Measurements from ENCODE around the gene MCM7. TPM values are rescaled to one million over a fixed set of nuclear protein-coding genes. Genes with fewer than 3 reads are reported as not detected.
A peak's percentile ranks its signal among the peaks of the same experiment; 100 is the strongest.

MCM7 gene
- total RNA-seq, 2 donors from 2014 or later, result 17.6 to 23.6 TPM

GRCh38 chr7:100126239-100126930 lies 25.2 kb upstream of the MCM7 start:
- TF ChIP-seq, protein P1, sequence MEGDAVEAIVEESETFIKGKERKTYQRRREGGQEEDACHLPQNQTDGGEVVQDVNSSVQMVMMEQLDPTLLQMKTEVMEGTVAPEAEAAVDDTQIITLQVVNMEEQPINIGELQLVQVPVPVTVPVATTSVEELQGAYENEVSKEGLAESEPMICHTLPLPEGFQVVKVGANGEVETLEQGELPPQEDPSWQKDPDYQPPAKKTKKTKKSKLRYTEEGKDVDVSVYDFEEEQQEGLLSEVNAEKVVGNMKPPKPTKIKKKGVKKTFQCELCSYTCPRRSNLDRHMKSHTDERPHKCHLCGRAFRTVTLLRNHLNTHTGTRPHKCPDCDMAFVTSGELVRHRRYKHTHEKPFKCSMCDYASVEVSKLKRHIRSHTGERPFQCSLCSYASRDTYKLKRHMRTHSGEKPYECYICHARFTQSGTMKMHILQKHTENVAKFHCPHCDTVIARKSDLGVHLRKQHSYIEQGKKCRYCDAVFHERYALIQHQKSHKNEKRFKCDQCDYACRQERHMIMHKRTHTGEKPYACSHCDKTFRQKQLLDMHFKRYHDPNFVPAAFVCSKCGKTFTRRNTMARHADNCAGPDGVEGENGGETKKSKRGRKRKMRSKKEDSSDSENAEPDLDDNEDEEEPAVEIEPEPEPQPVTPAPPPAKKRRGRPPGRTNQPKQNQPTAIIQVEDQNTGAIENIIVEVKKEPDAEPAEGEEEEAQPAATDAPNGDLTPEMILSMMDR (IDR thresholded peaks at IDR 0.05), result no peak
- Histone ChIP-seq H3K36me3 (no peaks in the 10 kb centered on the region), H3K4me1 (ENCODE audit: control insufficient read depth in 1 of 2, low read depth in 2 of 2) (peaks cover 11 to 36% of the 10 kb centered on the region in 2 donors), H3K9me3 (no peaks in the 10 kb centered on the region), H3K4me3 (peak overlapping the region; percentile 97), H3K27ac (peak overlapping the region; percentile 96 to 98), H3K27me3 (replicated peaks; ENCODE audit: insufficient read depth) (no peaks in the 10 kb centered on the region)
- ATAC-seq (ENCODE audit: insufficient number of reproducible peaks, low FRiP score, low read depth) (no peak), DNase-seq (ENCODE audit: low spot score) (no peak)

GRCh38 chr7:100124301-100125230 lies 23.4 kb upstream of the MCM7 start:
- Histone ChIP-seq H3K27me3 (replicated peaks; ENCODE audit: insufficient read depth) (no peaks in the 10 kb centered on the region), H3K4me3 (no peak overlapping the region), H3K4me1 (ENCODE audit: control insufficient read depth in 1 of 2, low read depth in 2 of 2) (peaks cover 13 to 36% of the 10 kb centered on the region in 2 donors), H3K9me3 (no peaks in the 10 kb centered on the region), H3K36me3 (no peaks in the 10 kb centered on the region), H3K27ac (no peak overlapping the region)
- DNase-seq (ENCODE audit: low spot score), result no peak
- no peak for ATAC-seq (ENCODE audit: insufficient number of reproducible peaks, low FRiP score, low read depth)
- TF ChIP-seq, protein P1 (IDR thresholded peaks at IDR 0.05), result no peak

DNA sequence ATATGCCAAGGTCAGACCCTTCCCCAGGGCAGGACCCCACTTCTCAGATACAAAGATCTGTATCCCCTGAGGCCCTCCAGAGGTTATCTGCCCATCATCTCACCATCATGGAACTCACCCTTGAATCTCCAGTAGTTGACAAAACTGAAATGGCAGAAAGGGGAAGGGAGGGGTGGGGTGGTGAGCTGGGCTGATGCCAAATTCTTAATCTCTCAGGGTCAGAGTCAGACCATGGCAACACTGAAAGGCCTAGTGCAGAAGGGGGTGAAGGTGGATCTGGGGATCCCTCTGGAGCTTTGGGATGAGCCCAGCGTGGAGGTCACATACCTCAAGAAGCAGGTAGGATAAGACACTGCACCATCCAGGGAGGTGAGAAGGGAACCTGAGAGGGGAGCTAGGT lies 21.4 kb upstream of the MCM7 start:
- Histone ChIP-seq H3K27ac (no peak overlapping the region), H3K9me3 (no peaks in the 10 kb centered on the region), H3K4me1 (ENCODE audit: control insufficient read depth in 1 of 2, low read depth in 2 of 2) (peaks cover 15 to 34% of the 10 kb centered on the region in 2 donors), H3K4me3 (no peak overlapping the region), H3K36me3 (no peaks in the 10 kb centered on the region), H3K27me3 (replicated peaks; ENCODE audit: insufficient read depth) (no peaks in the 10 kb centered on the region)
- ATAC-seq (ENCODE audit: insufficient number of reproducible peaks, low FRiP score, low read depth), result no peak
- TF ChIP-seq, protein P1 (IDR thresholded peaks at IDR 0.05), result no peak
- DNase-seq (ENCODE audit: low spot score), result no peak

DNA sequence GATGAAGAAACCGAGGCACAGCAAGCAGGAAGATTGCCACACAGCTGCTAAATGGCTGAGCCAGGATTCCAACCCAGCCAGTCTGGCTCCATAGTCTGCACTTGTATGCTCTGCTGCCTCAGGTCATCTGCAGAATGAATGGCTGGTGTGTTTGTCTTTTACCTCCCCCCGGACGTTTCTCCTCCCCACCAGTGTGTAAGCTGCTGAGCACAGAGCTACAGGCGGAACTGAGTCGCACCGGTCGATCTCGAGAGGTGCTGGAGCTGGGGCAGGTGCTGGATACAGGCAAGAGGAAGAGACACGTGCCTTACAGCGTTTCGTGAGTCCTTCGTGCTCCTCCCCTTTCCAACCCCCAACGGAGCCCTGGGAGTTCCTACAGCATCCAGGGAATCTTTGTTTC lies 20.9 kb upstream of the MCM7 start:
- TF ChIP-seq, protein P1 (IDR thresholded peaks at IDR 0.05), result no peak
- Histone ChIP-seq H3K9me3 (no peaks in the 10 kb centered on the region), H3K4me3 (no peak overlapping the region), H3K27me3 (replicated peaks; ENCODE audit: insufficient read depth) (no peaks in the 10 kb centered on the region), H3K36me3 (no peaks in the 10 kb centered on the region), H3K27ac (no peak overlapping the region), H3K4me1 (ENCODE audit: control insufficient read depth in 1 of 2, low read depth in 2 of 2) (peaks cover 15 to 34% of the 10 kb centered on the region in 2 donors)
- ATAC-seq (ENCODE audit: insufficient number of reproducible peaks, low FRiP score, low read depth) (no peak), DNase-seq (ENCODE audit: low spot score) (no peak)

DNA sequence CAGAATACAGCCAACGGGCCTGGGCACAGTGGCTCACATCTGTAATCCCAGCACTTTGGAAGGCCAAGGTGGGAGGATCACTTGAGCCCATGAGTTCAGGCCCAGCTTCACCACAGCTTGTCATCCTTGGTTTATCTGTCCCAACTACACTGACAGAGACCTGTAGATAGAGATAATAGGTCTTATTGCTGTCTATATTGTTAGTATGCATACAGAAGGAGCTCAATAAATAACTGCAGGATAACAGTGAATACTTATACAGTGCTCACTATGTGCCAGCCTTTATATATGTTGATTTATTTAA lies 19.5 kb upstream of the MCM7 start:
- TF ChIP-seq, protein P1 (IDR thresholded peaks at IDR 0.05), result no peak
- DNase-seq (ENCODE audit: low spot score), result no peak
- Histone ChIP-seq H3K4me3 (peak overlapping the region; percentile 84), H3K27ac (peak overlapping the region; percentile 85 to 87), H3K27me3 (replicated peaks; ENCODE audit: insufficient read depth) (no peaks in the 10 kb centered on the region), H3K36me3 (no peaks in the 10 kb centered on the region), H3K4me1 (ENCODE audit: control insufficient read depth in 1 of 2, low read depth in 2 of 2) (peaks cover 11 to 24% of the 10 kb centered on the region in 2 donors), H3K9me3 (no peaks in the 10 kb centered on the region)
- ATAC-seq (ENCODE audit: insufficient number of reproducible peaks, low FRiP score, low read depth), result no peak

Measured in thoracic aorta (tissue), 2 donors.